ENCODE results near the gene ANO9.

The ANO9 gene

DNA sequence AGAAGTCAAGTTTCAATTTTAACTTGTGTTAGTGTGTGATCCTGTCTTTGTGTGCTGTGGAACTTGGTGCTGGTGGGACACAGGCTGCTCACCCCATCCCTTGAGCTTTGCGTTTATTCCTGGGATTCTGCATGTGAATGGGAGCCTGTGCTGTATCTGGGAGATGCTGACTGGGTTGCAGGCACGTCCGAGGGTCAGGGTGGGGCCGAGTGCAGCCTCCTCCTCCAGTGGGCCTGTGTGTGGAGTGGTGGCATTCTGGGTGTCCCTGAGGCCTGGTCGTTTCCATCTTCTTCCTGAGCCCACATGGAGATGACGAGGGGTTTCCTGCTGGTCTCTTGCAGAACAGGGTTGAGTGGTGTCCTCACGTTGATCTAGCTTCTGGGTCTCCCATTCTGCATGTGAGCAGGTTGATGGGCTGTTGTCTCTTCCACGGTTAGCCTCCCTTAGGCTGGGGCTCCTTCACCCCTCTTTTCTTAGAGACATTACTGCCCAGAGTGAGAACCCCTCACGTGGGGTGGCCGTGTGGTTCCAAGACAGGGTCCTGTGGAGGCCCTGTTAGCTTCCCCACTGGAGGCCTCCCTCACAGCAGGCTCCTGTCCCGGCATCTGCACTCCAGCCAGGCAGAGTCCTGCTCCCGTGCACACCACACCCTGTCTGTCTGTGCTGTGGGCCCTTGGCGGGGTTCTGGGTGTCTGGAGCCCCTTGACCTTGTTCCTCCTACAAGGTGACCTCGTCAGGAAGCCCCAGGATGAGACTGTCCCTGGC lies 13.2 kb upstream of the ANO9 start:
- no peaks in the 10 kb centered on the region for H3K9me3 Mint-ChIP-seq
- DNase-seq (ENCODE audit: low spot score in 2 of 2): no peak
- H3K36me3 Mint-ChIP-seq (ENCODE audit: insufficient read depth): peaks cover 15% of the 10 kb centered on the region
- ATAC-seq (replicated peaks; ENCODE audit: extremely low read depth, poor library complexity, severe bottlenecking): no peak
- H3K27me3 Mint-ChIP-seq: no peaks in the 10 kb centered on the region
- peak overlapping the region; percentile 46 for H3K27ac Mint-ChIP-seq (ENCODE audit: low read depth)
- peaks cover 40% of the 10 kb centered on the region for H3K4me1 Mint-ChIP-seq
- no peak overlapping the region for H3K4me3 Mint-ChIP-seq

- Mint-ChIP-seq H3K9me3 (no peaks in the 10 kb centered on the region), H3K4me3 (no peak overlapping the region), H3K4me1 (peaks cover 40% of the 10 kb centered on the region), H3K27me3 (no peaks in the 10 kb centered on the region), H3K27ac (ENCODE audit: low read depth) (no peak overlapping the region), H3K36me3 (ENCODE audit: insufficient read depth) (peaks cover 19% of the 10 kb centered on the region)
- no peak for DNase-seq (ENCODE audit: low spot score in 2 of 2)
- ATAC-seq (replicated peaks; ENCODE audit: extremely low read depth, poor library complexity, severe bottlenecking): no peak
These were observed 12.2 kb upstream of the ANO9 start for GRCh38 chr11:454043-454442.

DNA sequence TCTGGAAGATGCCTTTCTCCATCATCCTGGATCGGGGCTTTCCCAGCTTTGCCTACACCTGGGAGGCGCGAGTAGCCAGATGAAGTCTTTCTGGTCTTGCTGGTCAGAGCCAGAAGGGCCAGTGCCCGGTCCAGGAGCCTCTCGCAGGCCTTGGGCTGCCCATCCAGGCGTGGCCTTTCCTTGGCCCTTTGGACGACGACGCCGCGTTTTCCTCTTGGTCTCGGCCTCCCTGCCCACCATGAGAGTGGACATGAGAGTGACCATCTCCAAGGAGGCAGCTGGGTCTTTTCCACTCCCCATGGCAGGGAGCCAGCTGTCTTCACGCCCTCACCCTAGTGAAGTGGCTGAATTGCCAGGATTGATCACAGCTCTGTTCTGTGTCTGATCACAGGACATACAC lies 11.8 kb upstream of the ANO9 start:
- Mint-ChIP-seq H3K4me3 (no peak overlapping the region), H3K27ac (ENCODE audit: low read depth) (no peak overlapping the region), H3K4me1 (peaks cover 45% of the 10 kb centered on the region), H3K36me3 (ENCODE audit: insufficient read depth) (peaks cover 24% of the 10 kb centered on the region), H3K27me3 (no peaks in the 10 kb centered on the region), H3K9me3 (no peaks in the 10 kb centered on the region)
- ATAC-seq (replicated peaks; ENCODE audit: extremely low read depth, poor library complexity, severe bottlenecking): no peak
- DNase-seq (ENCODE audit: low spot score in 2 of 2): no peak

GRCh38 chr11:452916-453527 lies 11.2 kb upstream of the ANO9 start:
- no peak for ATAC-seq (replicated peaks; ENCODE audit: extremely low read depth, poor library complexity, severe bottlenecking)
- H3K27ac Mint-ChIP-seq (ENCODE audit: low read depth): peak overlapping the region; percentile 57
- no peak overlapping the region for H3K4me3 Mint-ChIP-seq

DNA sequence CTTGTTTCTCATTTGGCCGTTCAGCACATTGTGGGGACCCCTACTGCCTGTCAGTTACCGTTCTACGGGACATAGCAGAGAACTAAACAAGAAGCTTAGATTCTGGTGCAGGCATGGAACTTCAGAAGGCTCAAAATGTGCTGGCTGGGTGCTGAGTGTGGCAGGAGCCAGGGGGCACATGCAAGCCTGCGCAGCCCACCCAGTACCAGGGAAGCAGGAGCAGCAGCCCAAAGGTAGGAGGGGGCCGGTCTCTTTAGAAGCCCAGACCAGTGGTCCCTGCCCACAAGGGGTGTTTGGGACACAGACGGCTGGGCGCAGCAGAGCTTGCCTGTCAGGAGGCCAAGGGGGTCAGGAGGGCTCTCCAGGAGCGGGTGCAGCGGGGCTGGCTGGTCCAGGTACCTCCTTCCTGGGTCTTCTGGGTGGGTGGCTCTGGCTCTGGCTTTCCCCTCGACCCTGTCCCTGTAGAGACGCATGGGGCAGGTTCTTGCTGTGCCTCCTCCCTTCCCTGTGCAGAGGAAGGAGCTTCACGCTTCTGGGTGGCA lies 10.5 kb upstream of the ANO9 start:
- DNase-seq (ENCODE audit: low spot score in 2 of 2) (no peak), ATAC-seq (replicated peaks; ENCODE audit: extremely low read depth, poor library complexity, severe bottlenecking) (no peak)
- Mint-ChIP-seq H3K4me3 (no peak overlapping the region), H3K4me1 (peaks cover 48% of the 10 kb centered on the region), H3K36me3 (ENCODE audit: insufficient read depth) (peaks cover 24% of the 10 kb centered on the region), H3K27me3 (no peaks in the 10 kb centered on the region), H3K9me3 (no peaks in the 10 kb centered on the region), H3K27ac (ENCODE audit: low read depth) (peak overlapping the region; percentile 57)

More at GRCh38 chr11:452916-453527, 11.2 kb upstream of the ANO9 start:
- DNase-seq (ENCODE audit: low spot score in 2 of 2): no peak
- H3K27me3 Mint-ChIP-seq: no peaks in the 10 kb centered on the region
- H3K4me1 Mint-ChIP-seq: peaks cover 50% of the 10 kb centered on the region
- H3K9me3 Mint-ChIP-seq: no peaks in the 10 kb centered on the region
- H3K36me3 Mint-ChIP-seq (ENCODE audit: insufficient read depth): peaks cover 24% of the 10 kb centered on the region

DNA sequence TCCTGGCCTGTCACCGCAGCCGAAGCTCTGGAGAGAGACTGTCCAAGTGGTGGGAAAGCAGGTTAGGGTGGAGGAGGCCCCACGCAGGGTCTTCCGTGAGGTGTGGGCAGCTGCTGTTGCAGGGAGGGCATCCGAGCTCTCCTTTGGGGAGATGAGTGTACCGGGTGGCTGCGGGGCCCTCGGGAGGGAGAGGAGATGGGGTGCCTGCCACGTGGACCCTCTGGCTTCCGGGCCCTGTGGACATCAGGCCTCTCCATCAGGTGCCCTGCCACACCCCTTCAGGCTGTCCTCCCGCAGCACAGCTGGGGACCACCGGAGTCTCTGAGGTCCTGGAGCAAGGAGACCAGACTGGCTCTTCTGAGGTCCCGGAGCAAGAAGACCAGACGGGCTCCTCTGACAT lies 9.9 kb upstream of the ANO9 start:
- no peaks in the 10 kb centered on the region for H3K9me3 Mint-ChIP-seq
- peak overlapping the region; percentile 89 for H3K27ac Mint-ChIP-seq (ENCODE audit: low read depth)
- no peaks in the 10 kb centered on the region for H3K27me3 Mint-ChIP-seq
- H3K4me1 Mint-ChIP-seq: peaks cover 43% of the 10 kb centered on the region
- ATAC-seq (replicated peaks; ENCODE audit: extremely low read depth, poor library complexity, severe bottlenecking): no peak
- H3K36me3 Mint-ChIP-seq (ENCODE audit: insufficient read depth): peaks cover 22% of the 10 kb centered on the region
- no peak for DNase-seq (ENCODE audit: low spot score in 2 of 2)
- H3K4me3 Mint-ChIP-seq: peak overlapping the region; percentile 85

GRCh38 chr11:450809-451451 lies 9.1 kb upstream of the ANO9 start:
- H3K27me3 Mint-ChIP-seq: no peaks in the 10 kb centered on the region
- ATAC-seq (replicated peaks; ENCODE audit: extremely low read depth, poor library complexity, severe bottlenecking) (peak; percentile 61), DNase-seq (ENCODE audit: low spot score in 2 of 2) (peak; percentile 67 to 79)
- peak overlapping the region; percentile 85 for H3K4me3 Mint-ChIP-seq
- peak overlapping the region; percentile 89 for H3K27ac Mint-ChIP-seq (ENCODE audit: low read depth)
- peaks cover 19% of the 10 kb centered on the region for H3K36me3 Mint-ChIP-seq (ENCODE audit: insufficient read depth)
- H3K9me3 Mint-ChIP-seq: no peaks in the 10 kb centered on the region
- peaks cover 35% of the 10 kb centered on the region for H3K4me1 Mint-ChIP-seq

- ATAC-seq (replicated peaks; ENCODE audit: extremely low read depth, poor library complexity, severe bottlenecking): peak; percentile 82
- Mint-ChIP-seq H3K4me1 (peaks cover 28% of the 10 kb centered on the region), H3K4me3 (peak within 1 kb of the TSS; percentile 85), H3K36me3 (ENCODE audit: insufficient read depth) (peaks cover 18% of the 10 kb centered on the region), H3K27ac (ENCODE audit: low read depth) (peak within 1 kb of the TSS; percentile 95), H3K27me3 (no peaks in the 10 kb centered on the region), H3K9me3 (no peaks in the 10 kb centered on the region)
- peak; percentile 84 to 91 for DNase-seq (ENCODE audit: low spot score in 2 of 2)
These were observed 8.3 kb upstream of the ANO9 start, which contains the start of gene PTDSS2 for GRCh38 chr11:449889-450808. PTDSS2 (plus strand) TSS chr11:450279; CDS start chr11:450456, 177 bp downstream.

- DNase-seq (ENCODE audit: low spot score in 2 of 2) (peak; percentile 87 to 92), ATAC-seq (replicated peaks; ENCODE audit: extremely low read depth, poor library complexity, severe bottlenecking) (peak; percentile 50)
- peaks cover 18% of the 10 kb centered on the region for H3K36me3 Mint-ChIP-seq (ENCODE audit: insufficient read depth)
- no peaks in the 10 kb centered on the region for H3K9me3 Mint-ChIP-seq
- H3K4me3 Mint-ChIP-seq: peak overlapping the region; percentile 81
- no peaks in the 10 kb centered on the region for H3K27me3 Mint-ChIP-seq
- peaks cover 27% of the 10 kb centered on the region for H3K4me1 Mint-ChIP-seq
- H3K27ac Mint-ChIP-seq (ENCODE audit: low read depth): peak overlapping the region; percentile 95
These were observed 6.3 kb upstream of the ANO9 start for GRCh38 chr11:447923-448731.

GRCh38 chr11:446891-447290 lies 5.1 kb upstream of the ANO9 start:
- ATAC-seq (replicated peaks; ENCODE audit: extremely low read depth, poor library complexity, severe bottlenecking) (no peak), DNase-seq (ENCODE audit: low spot score in 2 of 2) (no peak)
- Mint-ChIP-seq H3K27me3 (no peaks in the 10 kb centered on the region), H3K9me3 (no peaks in the 10 kb centered on the region), H3K27ac (ENCODE audit: low read depth) (no peak overlapping the region), H3K4me1 (peaks cover 23% of the 10 kb centered on the region), H3K36me3 (ENCODE audit: insufficient read depth) (peaks cover 17% of the 10 kb centered on the region), H3K4me3 (no peak overlapping the region)

- Mint-ChIP-seq H3K9me3 (no peaks in the 10 kb centered on the region), H3K27ac (ENCODE audit: low read depth) (no peak overlapping the region), H3K4me3 (no peak overlapping the region), H3K4me1 (peaks cover 20% of the 10 kb centered on the region), H3K36me3 (ENCODE audit: insufficient read depth) (peaks cover 14% of the 10 kb centered on the region), H3K27me3 (no peaks in the 10 kb centered on the region)
- ATAC-seq (replicated peaks; ENCODE audit: extremely low read depth, poor library complexity, severe bottlenecking) (no peak), DNase-seq (ENCODE audit: low spot score in 2 of 2) (no peak)
These were observed 4.2 kb upstream of the ANO9 start for GRCh38 chr11:445765-446588.
